Activated naive CD4-positive, alpha-beta T cell treated with anti-CD3 and anti-CD28 coated beads, Interleukin-2, amount 50 U/mL, for 24 hours (primary cell): ENCODE measurements around the gene RFX8.

ENCODE experiments used
- H3K27ac Mint-ChIP-seq: one replicate; pipeline ENCODE4 v1.8.0; 2021; ENCODE audit warnings: mild to moderate bottlenecking, mixed read lengths
- H3K27me3 Mint-ChIP-seq: one replicate; pipeline ENCODE4 v1.8.0; 2021; ENCODE audit warnings: mixed read lengths
- H3K36me3 Mint-ChIP-seq: one replicate; pipeline ENCODE4 v1.8.0; 2021; ENCODE audit warnings: mixed read lengths
- H3K4me1 Mint-ChIP-seq: one replicate; pipeline ENCODE4 v1.8.0; 2021; ENCODE audit warnings: mixed read lengths
- H3K4me3 Mint-ChIP-seq: one replicate; pipeline ENCODE4 v1.8.0; 2021; ENCODE audit warnings: mild to moderate bottlenecking, mixed read lengths
- H3K9me3 Mint-ChIP-seq: one replicate; pipeline ENCODE4 v1.8.0; 2021; ENCODE audit warnings: mixed read lengths

Gene RFX8

DNA sequence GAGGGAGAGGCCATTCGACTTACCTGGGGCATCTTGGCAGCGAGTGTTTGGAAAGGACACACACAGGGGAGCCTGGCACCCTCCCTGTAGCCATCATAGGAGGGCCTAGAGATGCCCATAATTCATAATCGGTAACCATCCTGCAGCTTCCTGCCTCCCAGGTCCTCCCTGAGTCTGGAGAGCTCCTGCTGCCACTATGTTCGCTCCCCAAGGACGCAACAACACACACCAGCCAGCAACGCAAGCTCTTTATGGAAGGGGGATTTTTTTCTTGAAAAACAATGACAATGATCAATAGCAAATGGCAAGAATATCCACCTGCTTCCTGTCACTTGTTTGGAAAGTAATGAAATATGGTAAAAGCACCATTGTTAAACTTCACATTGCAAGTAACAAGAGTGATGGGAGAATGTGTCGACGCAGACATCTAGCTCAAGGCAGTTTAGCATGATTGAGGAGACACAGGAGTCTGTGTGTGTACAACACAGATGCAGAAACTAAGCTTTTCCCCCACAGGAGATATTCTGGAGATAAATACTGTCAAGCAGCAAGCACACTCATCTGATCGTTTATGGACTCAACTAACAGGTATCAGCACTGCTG is 62.7 kb downstream of the RFX8 start:
- no peak overlapping the region for H3K27ac Mint-ChIP-seq
- no peaks in the 10 kb centered on the region for H3K4me1 Mint-ChIP-seq
- no peaks in the 10 kb centered on the region for H3K27me3 Mint-ChIP-seq
- no peaks in the 10 kb centered on the region for H3K9me3 Mint-ChIP-seq
- no peak overlapping the region for H3K4me3 Mint-ChIP-seq
- peaks cover 2% of the 10 kb centered on the region for H3K36me3 Mint-ChIP-seq

DNA sequence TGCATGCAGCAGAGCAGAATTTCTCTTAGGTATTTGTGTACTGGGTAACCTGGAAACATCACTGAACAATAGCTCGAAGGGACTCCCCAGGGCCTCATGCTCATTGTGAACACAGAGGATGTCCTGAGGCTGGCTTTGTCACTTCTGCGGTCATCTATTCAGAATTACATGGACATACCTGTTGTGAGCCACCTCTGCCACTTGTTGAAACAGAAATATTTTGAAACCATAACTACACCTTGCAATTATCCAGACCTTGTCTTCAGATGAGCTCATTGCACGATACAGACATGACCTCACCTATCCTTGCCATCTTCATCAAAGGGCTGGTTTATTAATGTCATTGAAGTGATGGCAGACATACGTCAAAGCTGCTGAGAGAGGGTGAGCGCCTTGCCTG is 64.2 kb downstream of the RFX8 start:
- H3K27me3 Mint-ChIP-seq: no peaks in the 10 kb centered on the region
- no peak overlapping the region for H3K4me3 Mint-ChIP-seq
- no peaks in the 10 kb centered on the region for H3K9me3 Mint-ChIP-seq
- peaks cover 2% of the 10 kb centered on the region for H3K36me3 Mint-ChIP-seq
- peak overlapping the region; percentile 8 for H3K27ac Mint-ChIP-seq
- no peaks in the 10 kb centered on the region for H3K4me1 Mint-ChIP-seq

DNA sequence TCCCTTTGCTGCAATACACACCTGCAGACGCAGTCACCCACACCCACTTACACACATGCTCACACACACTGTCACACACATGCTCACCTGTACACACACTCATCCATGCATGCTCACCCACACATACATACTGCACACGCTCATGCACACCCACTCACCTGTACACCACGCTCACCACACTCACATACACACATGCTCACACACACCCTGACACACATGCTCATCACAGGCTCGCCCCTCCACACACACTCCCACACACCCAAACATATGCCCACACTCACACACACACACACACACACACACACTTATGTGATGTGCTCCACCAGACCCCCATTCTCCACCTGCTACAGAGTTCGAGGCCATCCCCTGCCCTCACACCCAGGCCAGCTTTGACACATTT is 64.8 kb downstream of the RFX8 start:
- no peak overlapping the region for H3K4me3 Mint-ChIP-seq
- H3K27ac Mint-ChIP-seq: no peak overlapping the region
- peaks cover 2% of the 10 kb centered on the region for H3K36me3 Mint-ChIP-seq
- no peaks in the 10 kb centered on the region for H3K4me1 Mint-ChIP-seq
- H3K27me3 Mint-ChIP-seq: no peaks in the 10 kb centered on the region
- no peaks in the 10 kb centered on the region for H3K9me3 Mint-ChIP-seq

DNA sequence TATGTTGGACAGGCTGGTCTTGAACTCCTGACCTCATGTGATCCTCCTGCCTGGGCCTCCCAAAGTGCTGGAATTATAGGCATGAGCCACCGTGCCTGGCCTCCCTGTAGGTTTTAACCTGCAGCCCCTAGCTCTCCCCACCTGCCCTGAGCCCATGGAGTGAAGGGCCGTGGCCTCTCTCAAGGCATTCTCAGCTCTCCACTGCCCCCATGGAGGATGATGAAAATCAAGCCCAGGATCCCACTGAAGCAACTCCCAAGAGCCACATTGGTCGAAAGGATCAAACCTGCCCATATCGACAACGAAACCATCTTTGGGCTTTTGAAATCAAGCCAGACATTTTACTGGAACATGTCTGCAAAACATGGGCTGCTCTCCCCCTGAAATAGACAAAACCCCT is 65.2 kb downstream of the RFX8 start:
- Mint-ChIP-seq H3K27me3 (no peaks in the 10 kb centered on the region), H3K4me1 (no peaks in the 10 kb centered on the region), H3K9me3 (no peaks in the 10 kb centered on the region), H3K4me3 (no peak overlapping the region), H3K36me3 (no peaks in the 10 kb centered on the region), H3K27ac (no peak overlapping the region)

DNA sequence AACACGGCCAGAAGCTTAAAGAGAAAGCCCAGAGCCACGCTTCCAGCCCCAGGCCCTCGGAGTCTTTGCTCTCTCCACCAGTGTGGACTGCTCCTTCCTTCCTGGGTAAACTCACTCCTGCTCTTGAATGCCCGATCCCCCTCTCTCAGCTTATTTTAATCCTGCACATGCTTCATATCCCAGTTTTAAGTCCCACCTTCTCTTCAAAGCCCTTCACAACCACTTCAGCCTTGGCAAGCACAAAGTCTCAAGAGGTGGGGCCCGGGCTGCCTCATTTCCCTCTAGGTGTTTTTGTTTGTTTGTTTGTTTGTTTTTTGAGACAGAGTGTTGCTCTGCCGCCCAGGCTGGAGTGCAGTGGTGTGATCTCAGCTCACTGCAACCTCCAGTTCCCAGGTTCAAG is 66.0 kb downstream of the RFX8 start:
- Mint-ChIP-seq H3K4me3 (no peak overlapping the region), H3K9me3 (no peaks in the 10 kb centered on the region), H3K27ac (no peak overlapping the region), H3K27me3 (no peaks in the 10 kb centered on the region), H3K36me3 (no peaks in the 10 kb centered on the region), H3K4me1 (no peaks in the 10 kb centered on the region)

DNA sequence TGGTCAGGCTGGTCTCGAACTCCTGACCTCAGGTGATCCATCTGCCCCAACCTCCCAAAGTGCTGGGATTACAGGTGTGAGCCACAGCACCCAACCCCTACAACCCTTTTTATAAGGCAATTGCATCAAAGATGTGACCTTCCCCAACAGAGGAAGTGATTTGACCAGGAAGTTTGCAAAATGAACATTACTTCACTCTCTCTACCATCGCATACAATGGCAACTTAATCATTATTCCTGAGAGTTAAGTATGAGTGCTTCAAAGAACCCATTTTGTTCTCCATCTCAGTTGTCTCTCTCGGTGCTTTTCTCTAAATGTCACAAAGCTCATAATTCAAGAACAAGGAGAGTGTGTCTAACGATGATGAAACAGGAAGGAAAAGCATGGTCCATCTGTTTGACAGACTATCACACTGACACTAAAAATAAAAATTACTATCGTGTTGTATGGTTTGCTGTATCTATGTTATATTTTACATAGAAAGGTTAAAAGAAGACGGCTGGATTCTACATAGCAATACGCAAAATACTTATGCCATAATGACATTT is 69.5 kb downstream of the RFX8 start:
- Mint-ChIP-seq H3K36me3 (no peaks in the 10 kb centered on the region), H3K4me3 (no peak overlapping the region), H3K27me3 (no peaks in the 10 kb centered on the region), H3K4me1 (no peaks in the 10 kb centered on the region), H3K9me3 (no peaks in the 10 kb centered on the region), H3K27ac (no peak overlapping the region)

DNA sequence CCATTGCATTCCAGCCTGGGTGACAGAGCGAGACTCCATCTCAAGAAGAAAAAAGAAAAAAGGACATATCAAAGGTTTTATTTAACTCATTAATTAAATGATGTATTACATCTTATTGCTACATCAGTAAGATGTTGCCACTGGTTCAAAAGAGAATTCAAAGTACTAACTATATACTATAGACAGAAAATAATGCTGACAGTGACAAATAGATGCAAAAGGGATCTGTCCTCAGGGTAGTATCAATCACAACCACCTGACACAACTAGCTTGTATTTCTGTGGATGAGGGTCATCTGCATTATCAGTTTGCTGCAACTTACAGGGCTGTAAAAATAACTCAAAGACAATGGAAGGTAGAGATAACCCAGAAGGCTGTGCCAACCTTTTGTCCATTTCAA is 71.2 kb downstream of the RFX8 start:
- Mint-ChIP-seq H3K4me3 (no peak overlapping the region), H3K4me1 (no peaks in the 10 kb centered on the region), H3K27ac (no peak overlapping the region), H3K9me3 (no peaks in the 10 kb centered on the region), H3K27me3 (peaks cover 4% of the 10 kb centered on the region), H3K36me3 (no peaks in the 10 kb centered on the region)

DNA sequence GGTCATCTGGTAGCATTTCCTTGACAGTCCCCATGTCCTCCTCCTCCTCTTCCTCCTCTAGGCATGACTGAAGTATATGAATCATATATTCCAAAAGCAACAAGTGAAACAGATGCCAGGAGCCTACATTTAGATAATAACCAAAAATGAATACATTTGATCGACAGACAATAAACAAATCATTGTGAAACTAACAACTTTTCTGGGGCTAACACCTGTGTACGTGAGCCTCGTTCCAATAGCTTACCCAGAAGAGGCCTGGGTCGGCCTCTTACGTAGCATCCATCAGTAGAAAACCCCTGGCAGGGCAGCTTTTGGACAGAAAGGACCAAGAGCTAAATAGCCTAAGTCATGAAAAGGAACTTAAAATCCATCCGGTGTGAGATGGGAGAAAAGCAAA is 72.3 kb downstream of the RFX8 start:
- Mint-ChIP-seq H3K27ac (no peak overlapping the region), H3K9me3 (no peaks in the 10 kb centered on the region), H3K27me3 (peaks cover 4% of the 10 kb centered on the region), H3K4me1 (no peaks in the 10 kb centered on the region), H3K4me3 (no peak overlapping the region), H3K36me3 (no peaks in the 10 kb centered on the region)

DNA sequence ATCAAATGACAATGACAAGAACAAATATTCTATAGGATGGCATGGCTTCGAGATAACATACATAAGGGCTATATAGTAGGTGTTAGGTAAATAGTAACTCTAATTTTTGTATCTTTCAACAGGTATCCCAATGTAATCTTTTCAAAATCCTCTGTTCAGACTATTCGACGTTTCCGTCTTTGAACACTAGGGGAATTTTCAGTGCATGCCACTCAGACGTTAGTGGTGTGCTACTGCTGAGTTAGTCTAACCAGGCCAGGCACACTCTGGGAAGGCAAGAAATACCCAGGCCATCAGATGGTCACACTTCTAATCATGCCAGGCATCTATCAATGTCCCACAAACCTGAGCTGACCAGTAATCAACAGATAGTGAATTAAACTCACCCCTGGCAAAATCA is 73.0 kb downstream of the RFX8 start:
- no peaks in the 10 kb centered on the region for H3K9me3 Mint-ChIP-seq
- no peaks in the 10 kb centered on the region for H3K4me1 Mint-ChIP-seq
- peaks cover 6% of the 10 kb centered on the region for H3K27me3 Mint-ChIP-seq
- H3K4me3 Mint-ChIP-seq: no peak overlapping the region
- H3K36me3 Mint-ChIP-seq: no peaks in the 10 kb centered on the region
- H3K27ac Mint-ChIP-seq: no peak overlapping the region

DNA sequence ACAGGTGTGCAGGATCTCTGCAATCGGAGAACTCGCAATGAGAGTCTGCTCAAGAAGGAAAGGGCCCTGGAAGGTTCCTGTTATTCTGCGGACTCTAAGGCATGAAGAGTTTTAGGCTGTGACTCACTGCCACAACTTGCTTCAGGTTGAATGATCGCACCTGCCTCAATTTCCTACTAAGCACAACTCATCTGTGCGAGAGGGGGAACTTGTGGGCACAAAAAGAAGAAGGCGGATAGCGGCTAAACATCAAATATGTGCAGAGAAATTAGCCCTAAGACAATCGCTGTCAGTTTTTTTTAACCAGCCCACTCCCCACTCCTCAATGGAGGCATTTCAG is 73.6 kb downstream of the RFX8 start:
- Mint-ChIP-seq H3K27me3 (peaks cover 6% of the 10 kb centered on the region), H3K4me1 (no peaks in the 10 kb centered on the region), H3K4me3 (no peak overlapping the region), H3K9me3 (no peaks in the 10 kb centered on the region), H3K36me3 (no peaks in the 10 kb centered on the region), H3K27ac (no peak overlapping the region)

DNA sequence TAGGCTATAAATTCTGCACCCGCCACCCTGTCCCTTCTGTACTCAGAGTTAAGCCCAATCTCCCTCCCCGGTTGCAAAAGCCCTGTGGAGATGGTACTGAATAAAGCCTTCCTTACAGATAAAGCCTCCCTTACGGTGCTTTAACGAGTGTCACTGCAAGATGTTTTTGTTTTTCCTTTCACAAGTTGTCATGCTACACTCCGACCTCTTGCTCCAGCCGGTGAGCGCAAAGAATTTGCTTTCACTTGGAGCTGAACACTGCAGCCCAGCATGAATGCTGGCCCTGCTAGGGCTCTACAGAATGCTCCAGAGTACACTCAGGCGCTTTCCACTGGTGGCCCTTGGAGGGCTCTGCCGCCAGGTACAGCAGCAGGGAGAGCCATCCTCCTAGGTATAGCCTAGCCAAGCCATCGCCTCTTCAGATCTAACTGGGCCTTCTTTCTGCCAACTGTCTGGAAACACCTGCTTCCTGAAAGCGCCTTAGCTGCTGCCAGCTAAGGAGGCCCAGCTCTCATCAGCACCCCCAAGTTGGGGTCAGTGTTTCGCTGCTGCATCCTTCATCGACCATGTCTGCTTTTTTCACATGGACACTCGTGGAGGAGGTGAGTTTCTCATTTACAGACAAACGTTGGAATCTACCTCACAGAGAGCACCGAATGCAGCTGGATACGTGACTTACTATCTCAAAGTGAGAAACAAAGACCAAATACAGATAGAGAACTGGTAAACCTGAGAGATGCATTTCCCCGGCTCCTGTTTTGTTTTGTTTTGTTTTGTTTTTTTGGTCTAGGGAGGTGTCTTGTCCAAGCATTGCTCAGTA is 74.2 kb downstream of the RFX8 start:
- H3K27ac Mint-ChIP-seq: no peak overlapping the region
- peaks cover 4% of the 10 kb centered on the region for H3K36me3 Mint-ChIP-seq
- peaks cover 6% of the 10 kb centered on the region for H3K27me3 Mint-ChIP-seq
- no peaks in the 10 kb centered on the region for H3K4me1 Mint-ChIP-seq
- no peaks in the 10 kb centered on the region for H3K9me3 Mint-ChIP-seq
- H3K4me3 Mint-ChIP-seq: no peak overlapping the region

DNA sequence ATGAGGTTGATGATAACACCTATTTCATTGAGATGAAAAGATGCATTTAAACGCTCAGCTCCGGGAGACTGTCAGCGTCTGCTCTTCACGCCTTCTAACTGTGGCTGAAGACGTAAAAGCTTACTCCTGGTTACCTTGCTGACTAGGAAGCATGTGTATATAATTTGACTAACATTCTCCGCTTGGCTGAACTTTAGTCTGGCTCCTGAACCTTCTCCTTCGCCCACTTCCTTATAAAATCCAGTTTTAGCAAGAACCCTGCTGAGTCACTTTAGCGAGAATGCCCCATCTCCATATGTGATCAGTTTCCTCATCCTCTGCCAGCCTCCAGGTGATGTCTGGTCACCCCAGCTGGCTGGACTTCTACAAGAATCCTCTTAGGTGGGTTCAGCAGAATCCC is 74.9 kb downstream of the RFX8 start:
- Mint-ChIP-seq H3K27me3 (peaks cover 6% of the 10 kb centered on the region), H3K4me1 (no peaks in the 10 kb centered on the region)

DNA sequence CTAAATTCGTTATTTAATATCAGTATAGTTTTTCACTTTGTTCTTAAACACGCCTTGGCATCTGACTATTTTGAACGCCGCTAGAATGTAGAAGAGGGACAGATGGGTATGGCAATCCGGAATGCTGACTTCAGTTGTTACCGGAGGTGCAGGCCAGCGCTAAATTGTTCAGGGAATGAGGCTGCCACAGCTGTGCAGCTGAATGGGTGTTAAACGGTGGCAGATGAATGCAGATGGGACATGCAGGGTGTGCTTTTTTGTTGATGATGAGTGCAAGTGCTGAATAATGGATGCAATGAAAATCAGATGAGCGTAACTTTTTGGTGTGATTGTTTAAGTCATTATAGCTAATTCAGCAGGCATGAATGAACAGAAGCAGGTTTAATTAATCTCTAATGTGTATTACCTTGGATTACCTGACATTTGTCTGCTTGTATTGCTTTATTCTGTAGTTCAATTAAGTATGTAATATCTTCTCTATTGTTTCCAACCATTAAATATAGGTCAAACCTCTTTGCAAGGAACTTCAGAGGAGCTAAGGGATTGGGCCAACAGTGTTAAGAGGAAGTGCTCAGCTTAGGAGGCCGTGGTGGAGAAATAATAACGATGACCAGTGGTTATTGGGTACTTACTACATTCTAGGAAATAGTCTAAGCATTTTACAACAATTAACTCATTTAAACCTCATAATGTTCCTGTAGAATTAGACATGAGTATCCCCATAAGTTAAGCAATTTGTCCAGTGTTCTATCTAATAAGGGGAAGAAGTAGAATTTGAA is 75.7 kb downstream of the RFX8 start:
- Mint-ChIP-seq H3K27me3 (peaks cover 6% of the 10 kb centered on the region), H3K36me3 (peaks cover 5% of the 10 kb centered on the region), H3K4me3 (no peak overlapping the region), H3K27ac (no peak overlapping the region), H3K9me3 (no peaks in the 10 kb centered on the region), H3K4me1 (no peaks in the 10 kb centered on the region)

More for the DNA sequence above, 74.9 kb downstream of the RFX8 start:
- Mint-ChIP-seq H3K36me3 (peaks cover 5% of the 10 kb centered on the region), H3K4me3 (no peak overlapping the region), H3K9me3 (no peaks in the 10 kb centered on the region), H3K27ac (no peak overlapping the region)

DNA sequence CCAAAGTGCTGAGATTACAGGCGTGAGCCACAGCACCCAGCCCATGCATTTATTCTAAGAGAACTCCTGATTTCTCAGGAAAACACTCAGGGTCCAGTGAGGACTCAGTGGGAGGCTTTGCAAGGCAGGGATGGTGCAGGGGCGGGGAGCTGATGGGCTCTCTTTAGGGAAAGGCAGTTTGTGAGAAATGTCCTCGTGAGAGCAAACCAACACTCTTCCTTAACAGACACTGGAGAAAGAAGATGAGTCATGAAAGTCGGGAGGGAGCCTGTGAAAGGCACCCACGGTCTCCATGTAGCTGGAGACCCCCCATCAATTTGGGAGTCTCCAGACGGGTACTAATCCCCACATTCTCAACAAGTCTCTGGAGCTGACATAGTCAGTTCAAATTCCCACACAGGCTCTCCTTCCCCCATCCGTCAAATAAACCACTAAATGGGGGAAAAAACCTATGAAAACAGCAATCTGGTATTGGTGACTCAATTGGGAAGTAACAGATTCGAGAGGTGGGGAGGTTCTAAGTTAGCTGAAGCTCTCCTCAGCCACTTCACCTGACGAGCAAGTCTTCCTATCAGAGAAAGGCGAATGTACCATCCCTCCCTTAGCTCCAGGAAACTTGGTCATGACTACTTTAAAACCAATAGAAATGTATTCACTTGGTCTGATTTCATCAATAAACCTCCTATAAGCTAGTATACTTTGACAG is 76.6 kb downstream of the RFX8 start:
- H3K4me1 Mint-ChIP-seq: no peaks in the 10 kb centered on the region
- no peaks in the 10 kb centered on the region for H3K9me3 Mint-ChIP-seq
- H3K27ac Mint-ChIP-seq: no peak overlapping the region
- peaks cover 5% of the 10 kb centered on the region for H3K36me3 Mint-ChIP-seq
- peaks cover 6% of the 10 kb centered on the region for H3K27me3 Mint-ChIP-seq
- no peak overlapping the region for H3K4me3 Mint-ChIP-seq

DNA sequence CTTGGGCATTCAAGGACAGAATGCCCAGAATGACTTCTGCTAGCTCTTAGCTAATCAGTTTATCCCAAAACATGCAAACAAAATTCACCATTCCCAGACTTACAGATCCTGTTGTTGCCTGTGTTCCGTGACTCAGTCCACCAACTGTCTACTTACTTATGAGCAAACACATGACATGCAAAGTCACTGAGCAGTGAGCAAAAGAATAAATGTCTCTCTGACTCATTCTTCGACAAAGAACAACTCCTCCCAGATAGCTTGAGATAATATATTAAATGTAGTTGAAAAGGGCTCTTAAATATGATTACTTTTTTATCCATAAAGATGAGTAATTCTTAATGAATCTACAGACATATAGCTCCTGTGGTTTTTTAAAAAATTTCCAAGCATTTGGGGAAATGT is 78.6 kb downstream of the RFX8 start:
- Mint-ChIP-seq H3K4me3 (no peak overlapping the region), H3K4me1 (no peaks in the 10 kb centered on the region), H3K27ac (peak overlapping the region; percentile 6), H3K9me3 (no peaks in the 10 kb centered on the region), H3K36me3 (peaks cover 5% of the 10 kb centered on the region), H3K27me3 (peaks cover 8% of the 10 kb centered on the region)
